Stimulated activated CD4-positive, alpha-beta T cell treated with anti-CD3 and anti-CD28 coated beads, Interleukin-15, amount 100 ng/mL, for 24 hours (primary cell): ENCODE results near the gene SMIM35.

Experiments
- DNase-seq: peaks from one replicate; pipeline ENCODE4 v3.0.0-alpha.2; 2020

The SMIM35 gene

DNA sequence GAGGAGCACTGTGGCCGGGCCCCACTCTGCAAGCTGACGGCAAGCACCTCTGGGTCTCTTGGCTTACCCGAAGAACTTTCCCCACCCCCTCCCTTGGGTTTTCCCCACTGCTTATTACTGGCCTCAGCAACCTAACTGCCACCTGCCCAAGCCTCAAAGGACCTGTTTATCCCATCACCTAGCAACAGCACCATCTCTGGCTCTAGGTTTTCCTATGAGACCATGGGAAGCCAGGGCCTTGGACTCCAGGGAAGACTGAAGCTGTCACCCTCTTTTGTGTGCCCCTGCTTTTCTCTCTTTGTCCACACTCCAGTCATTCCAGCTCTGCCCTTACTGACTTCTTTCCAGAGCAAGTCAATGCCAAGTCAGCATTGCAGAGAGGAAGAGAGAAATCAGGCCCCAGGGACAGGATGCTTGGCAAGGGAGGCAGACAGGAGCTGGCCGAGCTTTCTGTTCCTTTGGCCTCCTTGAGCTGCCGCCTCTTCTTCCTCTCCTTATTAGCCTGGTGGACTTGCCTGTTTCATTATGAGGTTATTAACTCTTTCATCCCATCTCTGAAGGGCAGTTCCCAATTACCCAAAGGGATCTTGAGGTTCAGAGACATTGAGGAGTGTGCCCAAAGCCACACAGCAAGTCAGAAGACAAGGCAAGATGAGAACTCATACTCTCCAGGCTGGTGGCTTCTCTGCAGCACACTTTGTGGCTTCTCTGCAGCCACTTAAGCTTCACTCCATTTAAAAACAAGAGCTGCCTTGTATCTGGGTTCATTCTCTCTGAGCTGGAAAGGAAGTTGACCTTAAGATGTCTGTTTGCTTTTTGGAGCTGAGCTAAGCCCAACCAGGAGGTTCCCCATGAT lies at the start of gene SMIM35:
Gene SMIM35 (minus strand): TSS at position 51 of the 856 bp plus-strand sequence. CDS start 206 bp downstream, outside the sequence.
- DNase-seq = no peak

DNA sequence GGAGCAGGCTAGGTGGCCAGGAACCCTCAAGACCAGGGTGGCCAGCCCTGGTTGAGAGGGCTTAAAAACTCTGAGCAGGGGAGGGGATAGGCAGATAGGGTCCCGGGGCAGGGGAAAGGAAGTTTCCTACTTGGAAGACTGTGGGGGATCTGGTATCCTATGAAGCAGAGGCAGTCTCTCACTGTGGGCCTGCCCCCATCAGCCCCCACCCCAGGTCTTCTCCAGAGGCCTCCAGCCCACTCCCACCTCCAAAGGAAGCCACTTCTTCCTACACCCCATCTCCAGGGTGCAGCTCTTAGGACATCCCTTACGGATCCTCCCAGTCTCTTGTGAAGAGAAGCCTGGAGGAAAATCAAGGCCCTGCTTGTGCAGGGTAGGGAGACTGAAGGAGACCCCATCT lies 49.6 kb upstream of the SMIM35 start:
- no peak for DNase-seq

GRCh38 chr11:118135796-118136165 lies 49.0 kb upstream of the SMIM35 start:
- no peak for DNase-seq

GRCh38 chr11:118135051-118135795 lies 48.5 kb upstream of the SMIM35 start:
- no peak for DNase-seq

DNA sequence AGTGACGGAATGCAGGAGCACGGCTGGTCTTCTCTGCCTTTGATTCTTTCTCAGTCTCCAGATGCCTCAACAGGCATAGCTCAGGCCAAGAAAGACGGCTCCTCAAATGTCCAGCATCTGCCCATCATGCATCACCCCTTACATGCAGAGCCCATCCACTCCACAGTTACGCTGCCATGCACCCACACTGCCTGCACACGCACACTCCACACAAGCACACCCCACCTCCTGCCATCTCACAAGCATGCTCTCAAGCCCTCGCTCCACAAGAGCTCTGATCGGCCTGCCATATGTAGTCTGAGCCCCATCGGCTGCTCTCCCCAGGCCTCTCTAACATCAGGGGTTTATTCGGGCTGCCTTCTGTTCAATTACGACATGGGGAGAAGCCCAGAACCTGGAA lies 47.1 kb upstream of the SMIM35 start:
- no peak for DNase-seq

DNA sequence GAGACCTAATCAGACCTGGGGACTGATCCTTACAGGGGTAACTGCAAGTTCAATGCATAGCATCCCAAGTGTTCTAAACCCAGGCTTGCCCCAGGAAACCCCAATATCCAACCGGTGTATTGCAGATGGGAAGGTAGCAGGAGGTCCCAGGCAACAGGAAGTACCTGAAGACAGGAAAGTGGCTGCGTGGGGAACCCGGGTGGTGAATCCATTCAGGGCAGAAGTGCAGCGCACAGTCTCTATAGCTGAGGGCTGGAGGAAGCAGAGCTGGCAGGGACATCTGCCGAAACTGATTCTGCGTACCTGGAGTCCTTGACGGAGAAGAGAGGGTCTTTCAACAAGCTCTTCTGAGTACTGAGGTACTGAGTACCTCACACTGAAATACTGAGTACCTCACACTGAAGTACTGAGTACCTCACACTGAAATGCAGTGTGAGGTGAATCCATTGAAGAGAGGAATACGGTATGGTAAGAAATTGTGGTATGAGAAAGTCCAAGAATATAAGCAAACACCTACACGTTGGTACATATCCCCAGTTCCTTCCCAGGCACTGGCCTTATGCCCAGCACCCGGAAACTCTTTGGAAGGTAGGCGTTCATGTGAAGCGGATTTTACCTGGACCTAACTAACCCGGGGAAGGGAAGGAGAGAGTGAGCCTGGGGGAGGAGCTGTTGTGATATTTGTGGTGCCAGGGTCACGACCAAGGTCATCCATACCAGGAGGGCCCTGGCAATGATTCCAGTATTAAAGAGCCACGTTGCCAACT lies 45.8 kb upstream of the SMIM35 start:
- DNase-seq = no peak

DNA sequence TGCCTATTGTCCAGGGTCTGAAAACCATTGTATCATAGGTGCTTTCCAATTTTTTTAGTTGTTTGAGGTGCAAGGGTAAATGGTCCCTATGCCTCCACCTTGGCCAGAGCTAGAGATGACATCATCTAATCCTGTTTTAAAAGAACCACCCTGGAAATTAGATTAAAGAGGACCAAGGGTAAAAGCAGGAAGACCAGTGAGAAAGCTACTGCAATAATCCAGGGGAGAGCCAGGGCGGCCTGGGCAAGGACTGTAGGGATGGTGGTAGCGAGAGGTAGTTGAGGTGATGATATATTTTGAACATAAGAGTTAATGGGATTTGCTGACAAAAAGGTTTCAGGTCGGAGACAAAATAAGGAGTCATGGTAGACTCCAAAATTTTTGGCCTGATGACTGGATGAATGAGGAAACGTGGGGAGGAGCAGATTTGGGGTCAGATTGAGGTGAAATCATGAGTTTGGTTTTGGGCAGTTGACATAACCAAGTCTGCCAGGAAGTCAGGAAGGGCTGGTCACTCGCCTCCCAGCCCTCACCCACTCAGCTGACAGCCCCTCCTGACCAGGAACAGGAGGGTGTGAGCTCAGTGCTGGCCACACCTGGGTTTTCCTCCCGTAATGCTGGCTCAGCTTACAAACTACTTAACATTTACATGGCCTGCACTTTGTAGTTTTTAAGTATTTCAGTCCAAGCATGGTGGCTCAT lies 42.9 kb upstream of the SMIM35 start:
- no peak for DNase-seq

GRCh38 chr11:118128721-118129470 lies 42.1 kb upstream of the SMIM35 start:
- DNase-seq = no peak

GRCh38 chr11:118128310-118128709 lies 41.5 kb upstream of the SMIM35 start:
- DNase-seq = no peak

- DNase-seq = no peak
Observed at GRCh38 chr11:118126082-118126838, 39.5 kb upstream of the SMIM35 start.

DNA sequence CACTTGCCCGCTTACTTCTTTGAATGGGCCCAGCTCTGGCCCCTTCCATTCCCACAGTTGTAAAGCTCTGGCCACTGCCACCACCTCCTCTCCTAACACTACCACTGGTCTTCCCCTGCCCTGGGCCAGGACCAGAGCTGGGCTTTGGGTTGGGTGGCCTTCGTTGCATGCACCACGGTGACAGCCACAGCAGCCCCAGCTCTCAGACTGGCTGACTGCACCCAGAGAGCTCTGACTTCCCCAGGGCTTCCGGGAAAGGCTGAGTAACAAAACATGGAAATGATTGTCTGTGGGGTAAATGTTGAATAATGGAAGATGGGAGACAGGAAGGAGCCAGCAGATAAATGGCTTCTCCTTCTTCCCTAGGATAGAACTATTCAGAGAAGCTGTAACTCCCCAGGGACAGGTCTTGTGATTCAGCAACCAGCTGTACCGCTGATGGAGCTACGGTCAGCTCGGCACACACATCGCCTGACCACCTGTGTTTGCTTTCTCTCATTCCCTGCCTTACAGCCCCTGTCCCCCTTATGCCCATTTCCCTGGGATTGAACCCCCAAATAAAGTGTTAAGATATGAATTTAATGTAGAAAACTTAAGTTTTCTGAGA lies 38.3 kb upstream of the SMIM35 start:
- DNase-seq = no peak

DNA sequence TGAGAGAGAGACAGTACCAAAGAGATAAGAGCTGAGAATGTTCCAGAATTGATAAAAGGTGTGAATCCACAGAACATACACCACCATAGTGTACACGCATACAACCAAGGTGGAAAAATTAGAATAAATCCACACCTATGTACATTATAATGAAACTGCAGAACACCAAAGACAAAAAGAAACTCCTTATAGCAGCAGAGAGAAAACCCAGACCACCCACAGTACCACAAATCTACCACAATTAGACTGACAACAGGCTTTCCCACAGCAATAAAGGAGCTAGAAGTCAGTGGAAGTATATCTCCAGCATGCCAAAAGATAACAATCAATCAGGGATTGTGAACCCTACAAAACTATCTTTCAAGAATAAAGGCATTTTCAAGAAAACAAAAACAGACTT lies 34.0 kb upstream of the SMIM35 start:
- no peak for DNase-seq

GRCh38 chr11:118117790-118118601 lies 31.2 kb upstream of the SMIM35 start:
- no peak for DNase-seq

- DNase-seq = no peak
Observed at GRCh38 chr11:118115048-118115447, 28.3 kb upstream of the SMIM35 start.

DNA sequence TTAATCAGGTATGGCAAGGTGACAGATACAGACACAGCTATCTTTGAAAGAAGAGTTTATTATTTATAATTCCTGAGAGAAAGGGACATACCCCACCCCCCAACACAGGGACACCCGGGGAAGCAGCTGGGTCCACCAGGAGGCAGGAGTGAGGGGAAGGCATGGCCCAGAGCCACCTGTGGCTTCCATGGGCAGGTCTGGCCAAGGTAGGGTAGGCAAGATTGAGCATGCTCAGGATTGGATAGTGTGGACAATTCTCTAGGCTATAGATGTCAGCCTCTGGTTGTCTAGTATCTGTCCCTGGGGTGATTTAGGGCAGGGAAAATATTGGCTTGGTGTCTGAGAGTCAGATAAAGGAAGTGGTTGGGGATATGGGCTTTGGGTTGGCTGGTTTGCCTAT lies 27.5 kb upstream of the SMIM35 start:
- no peak for DNase-seq

DNA sequence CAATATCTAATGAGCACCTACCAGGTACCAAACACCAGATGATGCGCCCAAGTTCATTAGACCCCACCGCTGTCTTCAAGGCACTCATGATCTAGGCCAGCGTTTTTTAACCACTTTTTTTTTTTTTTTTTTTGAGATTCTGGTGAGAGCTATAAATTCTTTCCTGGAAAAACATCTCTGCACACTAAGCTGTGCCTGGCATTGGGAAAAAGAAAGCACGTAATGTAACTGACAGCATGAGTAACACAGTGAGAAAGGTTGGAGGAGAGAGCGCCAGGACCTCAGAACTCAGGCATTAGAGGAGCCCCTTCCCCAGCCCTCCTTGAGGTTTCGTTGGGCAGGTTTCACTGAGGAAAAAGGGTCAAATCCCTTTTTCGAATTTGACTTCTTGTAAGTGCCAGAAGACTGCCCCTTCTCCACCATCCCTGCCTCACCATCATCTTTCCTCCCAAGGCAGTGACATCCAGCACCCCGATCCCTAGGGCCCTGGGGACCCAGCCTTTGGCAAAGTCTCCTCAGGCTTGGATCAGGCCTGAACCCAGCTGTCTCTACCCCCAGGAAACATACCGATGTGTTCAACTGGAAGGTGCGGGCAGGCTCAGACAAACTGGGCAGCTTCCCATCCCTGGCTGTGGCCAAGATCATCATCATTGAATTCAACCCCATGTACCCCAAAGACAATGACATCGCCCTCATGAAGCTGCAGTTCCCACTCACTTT lies 26.1 kb upstream of the SMIM35 start:
- DNase-seq = no peak

DNA sequence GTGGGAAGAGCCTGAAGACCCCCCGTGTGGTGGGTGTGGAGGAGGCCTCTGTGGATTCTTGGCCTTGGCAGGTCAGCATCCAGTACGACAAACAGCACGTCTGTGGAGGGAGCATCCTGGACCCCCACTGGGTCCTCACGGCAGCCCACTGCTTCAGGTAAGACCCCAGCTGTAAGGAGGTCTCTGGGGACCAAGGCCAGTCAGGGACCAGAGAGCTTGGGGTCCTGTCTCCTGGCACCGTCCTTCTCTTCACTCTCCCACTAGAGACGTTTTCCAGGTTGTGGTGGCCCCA lies 24.9 kb upstream of the SMIM35 start:
- DNase-seq = no peak

GRCh38 chr11:118111019-118111743 lies 24.4 kb upstream of the SMIM35 start:
- no peak for DNase-seq

- no peak for DNase-seq
Observed at GRCh38 chr11:118109231-118109630, 22.5 kb upstream of the SMIM35 start.
